NCI-H146 treated with DMSO at 0.1 percent for 48 hours (cell line): ENCODE data around the gene KCNMA1.
"Not testable (repeated sequence)": the region's sequence is repeated elsewhere in the genome, so short reads cannot be mapped to it uniquely, and the experiment has no call there.

Experiments
- DNase-seq: peaks from one replicate; lab custom pipeline; 2025; ENCODE audit not compliant: unreplicated experiment; lab: John Stamatoyannopoulos, UW

Gene KCNMA1

DNA sequence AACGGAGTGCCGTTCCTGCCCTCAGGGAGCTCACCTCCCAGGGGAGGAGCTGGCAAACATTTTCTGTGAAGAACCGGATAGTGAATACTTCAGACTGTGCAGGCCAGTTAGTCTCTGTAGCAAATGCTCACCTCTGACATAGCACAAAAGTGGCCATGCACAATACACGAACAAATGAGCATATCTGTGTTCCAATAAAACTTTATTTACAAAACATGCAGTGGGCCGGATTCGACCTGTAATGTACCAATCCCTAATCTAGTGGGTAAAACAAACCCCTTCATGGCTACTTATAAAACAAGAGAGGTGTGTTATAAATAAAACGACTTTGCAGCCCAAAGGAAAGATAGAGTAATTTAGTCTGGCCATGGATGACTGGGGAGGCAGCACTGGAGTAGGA, 48.7 kb downstream of the KCNMA1 start:
- DNase-seq: no peak

DNA sequence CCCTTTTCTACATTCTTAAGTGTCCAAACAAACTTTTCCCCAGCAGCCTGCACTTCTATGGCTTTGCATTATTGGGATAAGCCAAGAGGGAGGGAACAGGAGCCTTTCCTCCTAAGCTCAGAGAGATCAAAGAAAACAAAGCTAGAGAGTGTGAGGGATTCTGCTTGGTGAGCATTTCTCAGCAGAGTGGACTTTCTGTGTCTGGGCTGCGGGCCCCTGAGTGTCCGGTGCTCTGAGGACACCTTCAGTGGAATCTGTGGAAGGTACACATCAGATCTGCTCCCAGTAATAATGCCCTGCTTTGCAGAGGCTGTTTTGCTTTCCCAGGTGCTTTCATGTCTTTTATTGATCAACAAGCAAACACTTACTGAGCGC, 50.2 kb downstream of the KCNMA1 start:
- DNase-seq: no peak

DNA sequence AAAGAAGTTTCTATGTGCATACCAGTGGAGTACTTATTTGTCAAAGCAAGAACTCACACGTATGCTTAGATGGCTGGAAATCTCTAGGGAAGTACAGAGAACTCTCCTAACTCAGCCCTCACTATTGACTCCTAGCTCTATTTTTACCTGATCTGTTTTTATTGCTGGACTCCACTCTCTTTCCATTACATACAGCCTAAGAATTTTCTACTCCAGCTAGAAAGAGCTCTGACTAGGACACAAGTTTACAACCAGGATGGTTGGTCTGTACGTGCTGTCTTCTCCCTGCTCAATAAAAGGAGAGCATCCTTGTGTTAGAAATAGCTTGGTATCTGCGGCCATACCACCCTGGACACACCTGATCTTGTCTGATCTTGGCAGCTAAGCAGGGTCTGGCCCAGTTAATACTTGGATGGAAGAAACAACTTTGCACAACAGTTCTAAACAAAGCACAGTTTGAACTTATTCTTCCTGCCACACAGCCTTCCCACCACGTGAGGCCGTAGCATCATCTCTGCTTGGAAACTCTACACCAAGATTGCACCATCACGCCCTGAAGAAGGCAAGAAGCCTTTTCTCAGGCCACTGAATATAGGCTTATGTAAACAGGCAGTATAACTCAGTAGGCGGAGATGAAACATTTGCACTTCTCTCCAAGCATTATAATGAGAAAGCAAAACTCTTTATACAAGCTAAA, 50.7 kb downstream of the KCNMA1 start:
- no peak for DNase-seq

DNA sequence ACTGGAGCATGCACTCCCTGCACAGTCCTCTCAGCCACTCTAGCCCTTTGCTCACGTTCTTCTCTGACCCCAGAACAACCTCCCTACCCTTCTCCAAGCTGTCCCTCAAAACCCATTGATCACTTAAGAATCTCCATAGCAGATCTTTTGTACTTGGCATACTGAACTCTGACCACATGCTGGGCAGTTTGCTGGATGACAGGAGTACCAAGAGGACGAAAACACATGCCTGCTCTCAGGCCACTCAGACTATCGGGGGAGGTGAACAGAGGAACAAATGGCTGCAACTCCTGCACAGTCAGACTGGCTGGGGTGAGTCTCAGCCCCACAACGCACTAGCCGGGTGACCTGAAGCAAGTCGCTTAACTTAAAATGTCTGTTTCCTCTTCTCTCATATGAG, 52.7 kb downstream of the KCNMA1 start:
- no peak for DNase-seq

DNA sequence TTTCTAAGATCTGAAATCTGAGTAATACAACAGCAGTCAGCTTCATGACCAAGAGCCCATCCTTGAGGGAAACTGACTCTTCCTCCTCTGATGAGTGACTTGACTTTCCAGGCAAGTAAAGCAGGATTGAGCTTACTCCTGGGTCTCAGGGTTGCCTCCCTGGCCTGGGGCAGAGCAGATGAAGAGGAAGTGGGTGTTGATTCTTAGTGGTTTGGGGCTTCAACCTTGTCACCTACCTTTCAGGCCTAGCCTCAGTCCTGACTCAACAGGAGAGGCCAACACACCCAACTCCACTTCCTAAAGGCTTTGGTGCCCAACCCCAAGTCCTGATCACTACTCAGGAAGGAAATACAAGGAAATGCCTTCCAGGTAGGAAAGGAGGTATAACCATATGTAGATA, 54.1 kb downstream of the KCNMA1 start:
- DNase-seq: no peak

DNA sequence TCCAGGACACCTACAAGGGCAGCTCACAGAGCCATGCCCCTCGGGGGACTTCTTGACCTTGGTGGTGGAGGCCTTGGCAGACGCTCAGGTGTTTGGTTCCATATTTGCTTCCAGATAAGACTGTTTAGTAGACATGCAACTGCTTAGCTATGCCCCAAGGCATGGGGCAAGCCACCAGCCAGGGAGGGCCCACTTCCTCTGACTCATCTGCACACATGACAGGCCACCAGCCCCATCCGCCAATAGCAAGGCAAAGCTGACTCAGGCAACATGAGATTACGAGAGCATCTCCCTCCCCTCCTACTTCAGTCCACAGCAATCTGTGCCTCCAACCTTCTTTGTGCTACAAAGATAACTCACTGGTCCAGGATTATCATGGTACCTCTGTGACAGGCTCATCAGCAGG, 54.9 kb downstream of the KCNMA1 start:
- DNase-seq: no peak

DNA sequence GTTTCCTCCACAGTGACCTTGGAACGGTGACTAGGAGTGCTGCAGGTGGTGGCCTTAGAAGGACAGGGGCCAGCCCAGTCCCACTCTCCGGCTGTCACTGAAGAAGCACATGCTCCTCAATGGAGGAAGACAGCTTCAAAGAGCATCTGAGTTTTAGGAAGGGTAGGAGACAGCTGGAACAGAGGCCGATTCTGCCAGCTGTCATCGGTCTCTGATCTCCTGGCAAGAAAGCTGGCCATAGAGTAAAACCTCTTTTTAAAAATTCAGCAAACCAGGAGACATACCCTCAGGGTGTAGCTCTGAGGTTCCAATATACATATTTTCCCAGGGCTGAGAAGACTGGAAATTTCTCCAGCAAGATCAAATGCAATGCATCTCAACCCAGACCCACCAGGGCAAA, 55.9 kb downstream of the KCNMA1 start:
- DNase-seq: no peak

DNA sequence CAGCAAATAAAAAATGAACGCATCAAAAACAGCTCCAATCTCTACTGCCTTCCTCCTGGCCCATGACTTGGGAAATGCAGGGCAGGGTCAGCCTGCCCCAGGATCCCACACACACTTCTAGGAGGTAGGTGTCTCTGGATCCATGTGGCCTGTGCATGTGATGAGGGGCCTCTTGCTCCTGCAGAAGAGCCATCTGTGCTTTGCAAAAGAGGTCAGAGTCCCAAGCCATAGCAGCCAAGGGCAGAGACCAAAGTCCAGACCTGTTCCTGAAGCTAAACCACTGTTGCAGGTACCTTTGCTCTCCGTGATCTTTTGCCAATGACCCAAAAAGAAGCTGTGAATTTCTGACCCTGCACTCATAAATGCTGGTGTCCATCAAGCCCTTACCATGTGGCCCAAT, 57.1 kb downstream of the KCNMA1 start:
- DNase-seq: no peak

DNA sequence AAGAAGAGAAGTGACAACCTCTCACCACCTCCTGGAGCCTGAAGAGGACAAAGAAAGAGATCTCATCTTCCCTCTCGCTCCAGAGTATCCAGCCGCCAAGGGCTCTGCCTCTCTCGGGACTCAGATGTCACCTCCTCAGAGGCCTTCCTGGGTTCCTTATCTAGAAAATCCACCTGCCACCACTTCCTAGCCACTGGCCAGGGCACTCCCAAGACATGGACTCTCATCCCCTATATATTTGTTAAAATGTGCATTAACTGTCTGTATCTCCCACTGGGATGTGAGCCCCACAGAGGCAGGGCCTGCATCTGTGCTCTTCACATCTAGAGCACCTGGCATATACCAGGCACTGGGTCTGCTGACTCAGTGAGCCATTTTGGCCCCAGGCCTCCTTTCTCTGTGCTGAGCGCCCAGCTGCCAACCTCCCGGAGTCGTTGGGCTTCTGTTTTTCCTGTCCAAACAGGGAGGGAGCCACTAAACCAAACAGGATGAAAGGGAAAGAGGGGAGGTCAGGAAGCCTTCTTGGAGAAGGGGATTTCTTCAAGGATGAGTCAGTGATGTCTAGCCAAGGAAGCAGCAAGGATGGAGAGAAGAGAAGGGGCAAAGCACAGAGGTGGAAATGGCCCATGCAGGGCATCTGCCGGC, 58.9 kb downstream of the KCNMA1 start:
- DNase-seq: no peak

DNA sequence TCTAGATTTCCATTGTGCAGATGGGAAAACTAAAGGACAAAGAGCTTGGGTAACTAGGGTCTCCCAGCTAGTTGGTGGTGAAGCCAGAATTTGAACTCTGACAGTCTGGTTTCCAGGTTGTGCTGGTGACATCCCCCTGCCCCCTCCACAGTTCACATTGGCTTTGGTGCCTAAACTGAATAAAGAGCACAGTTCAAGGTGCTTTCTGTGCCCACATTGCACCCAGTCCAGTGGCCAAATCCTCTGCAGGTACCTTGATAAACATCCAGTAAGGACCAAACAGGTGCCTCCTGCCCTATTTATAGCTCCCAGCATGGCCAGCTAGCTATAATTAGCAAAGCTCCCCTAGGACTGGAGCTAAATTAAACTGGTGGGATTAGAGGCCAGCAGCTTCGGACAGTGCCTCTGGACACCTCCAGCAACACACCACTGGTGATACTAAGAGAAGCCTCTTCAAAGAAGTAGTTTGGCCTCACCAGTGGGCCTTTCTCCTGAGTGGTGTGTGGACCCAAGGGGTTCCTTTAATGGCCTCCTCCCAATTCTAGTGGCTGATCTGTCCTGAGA, 59.9 kb downstream of the KCNMA1 start:
- DNase-seq: no peak

DNA sequence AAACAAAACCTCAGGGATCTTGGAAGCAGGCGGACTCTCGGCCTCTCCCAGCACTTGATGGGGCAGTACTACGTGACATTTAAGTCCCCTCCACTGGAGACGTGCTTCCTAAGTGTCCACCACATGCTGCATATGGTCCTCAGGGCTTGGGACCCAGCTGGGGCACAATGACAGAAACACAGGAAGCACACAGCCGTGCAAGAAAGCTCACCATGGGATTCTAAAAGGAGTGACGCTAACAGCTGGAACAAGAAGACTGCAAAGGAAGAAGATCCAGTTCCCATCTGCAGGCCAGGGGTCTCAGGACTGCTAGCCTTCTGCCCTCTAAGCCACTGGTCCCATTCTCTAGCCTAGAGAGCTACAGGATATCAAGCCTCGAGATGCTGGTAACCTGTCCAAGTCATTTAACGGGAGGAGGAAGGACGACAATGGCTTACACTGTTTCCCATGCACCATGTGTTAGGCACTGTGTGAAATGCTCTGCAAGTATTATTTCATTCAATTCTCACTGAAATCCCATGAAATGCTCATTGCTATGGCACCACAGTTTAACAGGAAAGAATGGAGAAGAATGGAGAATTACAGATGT, 61.1 kb downstream of the KCNMA1 start:
- DNase-seq: no peak

DNA sequence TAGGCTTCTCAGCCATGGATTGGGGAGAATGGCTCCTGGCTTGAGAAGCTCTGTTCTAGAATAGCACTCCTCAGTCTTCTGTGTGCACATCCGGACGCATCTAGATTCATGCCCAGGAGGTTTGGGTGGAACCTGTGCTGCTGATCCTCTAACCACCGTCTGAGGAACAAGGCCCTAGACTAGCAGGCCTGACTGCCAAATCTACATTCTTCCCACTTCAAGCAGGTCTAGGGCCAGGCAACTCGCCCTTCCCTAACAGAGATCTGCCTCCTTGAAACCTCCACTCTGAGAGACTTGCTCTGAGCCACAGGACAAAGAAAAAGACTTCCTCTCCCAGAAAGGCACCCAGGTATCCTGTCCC, 61.6 kb downstream of the KCNMA1 start:
- DNase-seq: no peak

DNA sequence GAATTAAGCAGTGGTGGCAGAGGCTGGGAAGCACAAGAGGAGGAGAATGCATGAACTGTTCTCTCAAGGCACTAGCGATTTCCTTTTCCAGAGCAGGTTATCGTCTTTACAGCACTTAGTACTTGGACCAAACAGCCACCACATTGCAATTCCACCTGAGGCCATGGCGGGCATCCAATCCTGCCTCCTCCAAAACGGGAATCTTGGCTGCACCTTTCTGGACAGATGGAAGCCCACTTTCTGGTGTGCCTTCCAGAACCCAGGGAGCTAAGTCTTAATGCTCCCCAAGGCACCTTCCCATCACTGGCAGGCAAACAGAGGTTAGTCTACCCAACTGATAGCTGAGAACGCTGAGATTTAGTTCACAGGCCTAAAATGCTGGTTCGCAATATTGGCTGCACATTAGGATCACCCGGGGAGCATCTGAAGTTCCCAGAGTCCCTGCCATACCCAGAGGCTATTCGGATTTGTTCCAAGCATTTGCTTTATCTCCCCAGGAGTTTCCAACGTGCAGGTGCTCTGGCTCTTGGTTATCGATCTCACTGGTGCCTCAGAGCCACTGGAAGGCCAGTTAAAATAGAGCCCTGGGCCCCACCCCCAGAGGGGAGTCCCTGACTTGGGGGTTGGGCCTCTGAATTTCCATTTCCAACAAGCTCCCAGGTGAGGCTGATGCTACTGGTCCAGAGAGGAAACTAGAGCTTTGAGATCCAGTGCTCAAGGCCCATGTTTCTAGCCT, 62.2 kb downstream of the KCNMA1 start:
- DNase-seq: peak; percentile 93

DNA sequence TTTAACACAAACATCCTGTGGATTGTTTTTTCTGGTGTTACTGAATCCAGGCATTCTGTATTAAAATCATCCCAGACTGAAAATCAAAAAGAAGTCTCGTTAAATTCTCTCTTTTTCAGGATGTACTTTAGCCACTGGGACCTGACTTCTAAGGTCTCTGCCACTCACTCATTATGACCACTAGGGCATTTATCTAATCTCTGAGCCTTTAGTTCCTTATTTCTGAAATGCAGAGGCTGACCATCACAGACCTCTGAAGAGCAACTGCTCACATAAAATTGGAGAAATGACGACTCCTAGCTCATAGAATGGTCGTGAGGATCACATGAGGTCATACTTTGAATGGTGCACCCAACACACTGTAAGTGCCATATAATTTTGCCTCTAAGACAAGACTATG, 63.2 kb downstream of the KCNMA1 start:
- no peak for DNase-seq

DNA sequence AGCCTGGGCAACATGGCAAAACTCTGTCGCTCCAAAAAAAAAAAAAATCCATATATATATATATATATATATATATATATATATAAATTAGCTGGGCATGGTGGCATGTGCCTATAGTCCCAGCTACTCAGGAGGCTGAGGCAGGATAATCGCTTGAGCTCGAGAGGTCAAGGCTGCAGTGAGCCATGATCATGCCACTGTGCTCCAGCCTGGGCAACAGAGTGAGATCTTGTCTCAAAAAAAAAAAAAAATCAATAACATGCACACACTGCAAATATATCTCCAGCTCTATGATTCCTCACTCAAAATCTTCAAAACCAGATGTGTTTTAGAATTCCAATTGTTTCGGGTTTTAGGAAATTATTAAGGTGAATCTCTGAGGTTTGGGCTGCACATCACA, 65.1 kb downstream of the KCNMA1 start:
- DNase-seq: not testable (repeated sequence)

DNA sequence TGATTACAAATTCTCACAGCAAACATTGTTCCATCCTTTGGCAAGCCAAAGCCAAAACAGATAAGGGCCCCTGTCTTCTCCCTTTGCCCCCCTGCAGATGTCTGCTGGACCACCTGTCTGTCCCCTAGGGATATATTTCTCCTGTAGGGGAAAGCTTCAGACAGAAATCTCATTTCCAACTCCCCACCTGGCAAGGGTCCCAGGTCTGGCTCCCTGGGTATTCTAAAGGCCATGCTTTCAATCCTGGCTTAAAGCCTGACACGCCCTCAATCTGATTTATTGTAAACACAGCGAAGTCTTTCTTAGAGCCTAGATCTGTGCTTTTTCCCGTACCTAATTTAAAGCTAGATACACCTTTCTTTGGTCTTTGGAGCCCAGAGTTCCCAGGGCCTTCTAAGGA, 66.1 kb downstream of the KCNMA1 start:
- no peak for DNase-seq

DNA sequence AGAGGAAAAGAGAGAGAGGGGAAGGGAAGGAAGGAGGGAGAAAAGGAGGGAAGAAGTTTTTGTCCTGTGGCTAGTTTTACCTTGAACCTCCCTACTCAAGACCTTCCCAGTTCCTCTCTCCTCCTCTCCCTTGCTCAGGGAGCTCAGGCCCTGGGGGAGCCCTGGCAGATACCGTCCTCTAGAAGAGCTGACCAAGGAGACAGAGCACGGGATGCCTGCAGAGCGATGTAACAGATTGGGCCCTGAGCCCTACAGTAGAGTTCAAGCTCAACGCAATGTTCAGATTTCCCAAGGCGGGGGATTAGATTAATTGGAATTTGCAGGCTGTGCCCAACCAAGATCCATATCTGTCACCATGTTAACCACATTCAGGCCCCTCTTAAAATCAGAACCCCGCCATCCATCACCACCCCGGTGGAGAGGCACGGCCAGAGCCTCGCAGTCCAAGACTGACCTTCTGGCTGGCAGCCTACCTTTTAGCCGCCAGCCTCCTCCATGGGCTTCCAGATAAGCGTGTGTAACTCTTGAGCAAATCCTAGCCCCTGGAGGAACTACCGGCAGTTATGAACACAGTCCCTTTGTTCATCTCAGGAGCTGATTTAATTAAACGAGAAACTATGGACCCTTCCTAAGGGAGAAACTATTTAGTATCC, 70.6 kb downstream of the KCNMA1 start:
- no peak for DNase-seq

DNA sequence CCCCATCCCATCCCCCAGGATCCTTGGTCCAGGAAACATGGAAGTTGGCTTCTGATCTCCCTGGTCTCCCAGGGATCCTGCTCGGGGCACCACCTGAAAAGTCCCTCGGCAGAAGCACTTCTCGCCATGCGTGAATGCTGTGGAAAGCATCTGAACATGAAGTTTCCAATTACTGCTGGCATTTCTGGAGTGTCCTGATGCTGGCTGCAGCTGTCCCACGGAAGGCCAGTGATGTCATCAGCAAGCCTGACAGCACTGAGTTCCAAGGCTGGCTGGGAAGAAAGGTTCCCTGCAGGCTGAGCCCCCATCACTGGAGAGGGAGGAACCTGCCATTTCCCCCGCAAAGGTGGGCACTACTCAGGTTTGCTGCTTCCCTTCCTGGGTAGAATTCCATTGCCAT, 71.4 kb downstream of the KCNMA1 start:
- no peak for DNase-seq

DNA sequence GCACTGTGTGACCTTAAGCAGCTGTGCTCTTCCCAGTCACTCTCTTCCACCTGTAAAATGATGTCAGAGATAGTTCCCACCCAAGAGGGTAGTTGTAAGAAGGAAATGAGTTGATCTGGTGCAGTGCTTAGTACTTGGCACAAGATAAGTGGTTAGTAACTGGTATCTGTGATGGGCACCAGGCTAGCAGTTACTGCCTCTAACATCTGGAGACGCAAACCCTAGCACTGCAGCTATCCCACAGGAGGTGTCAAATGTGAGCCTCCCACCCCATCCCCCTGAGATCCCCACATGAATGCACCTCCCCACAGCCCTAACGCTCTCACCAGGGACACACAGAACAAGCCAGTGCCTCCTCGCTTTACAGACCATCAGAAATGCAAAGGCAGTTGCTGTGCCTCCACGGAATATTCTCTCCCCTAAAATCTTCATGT, 72.0 kb downstream of the KCNMA1 start:
- no peak for DNase-seq

DNA sequence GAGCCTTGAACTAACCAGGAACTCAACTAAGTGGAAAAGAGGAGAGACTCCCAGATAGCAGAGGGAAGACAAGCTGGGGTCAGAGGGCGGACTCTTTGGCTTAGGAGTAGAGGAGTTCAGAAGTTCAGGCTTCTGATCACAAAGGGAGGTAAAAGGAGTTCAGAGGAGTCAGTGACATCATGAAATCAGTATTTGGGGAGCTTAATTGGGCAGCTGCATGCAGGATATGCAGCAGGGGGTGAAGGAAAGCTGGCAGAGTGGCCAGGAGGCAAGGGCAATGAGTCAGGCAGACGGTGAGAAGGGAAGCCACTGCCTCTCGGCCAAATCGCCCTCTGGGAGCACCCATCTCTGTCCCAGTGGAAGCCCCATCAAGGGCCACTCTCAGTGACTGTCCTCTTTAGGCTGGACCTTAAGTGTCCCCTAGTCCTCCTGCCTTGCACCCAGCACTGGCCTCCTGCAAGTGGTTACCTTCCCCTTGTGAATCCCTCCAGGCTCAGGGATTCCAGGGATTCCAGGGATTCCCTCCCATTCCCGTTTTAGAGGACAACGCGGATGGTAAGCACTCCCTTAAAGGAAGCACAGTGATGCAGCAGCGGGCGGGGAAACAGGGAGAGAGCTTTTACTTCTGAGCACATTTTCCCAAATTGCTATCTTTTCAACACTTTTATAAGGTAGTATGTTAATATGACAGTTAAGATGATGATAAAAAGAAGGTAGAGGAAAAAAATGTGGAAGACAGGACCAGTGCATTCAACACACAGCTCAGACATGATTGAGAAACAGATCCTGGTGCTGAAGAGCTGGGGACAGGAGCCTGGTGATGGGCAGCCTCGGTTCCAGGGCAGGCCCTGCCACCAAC, 72.6 kb downstream of the KCNMA1 start:
- no peak for DNase-seq
